ENCODE measurements around the gene HTR3D.
"Not testable (repeated sequence)": the region's sequence is repeated elsewhere in the genome, so short reads cannot be mapped to it uniquely, and the experiment has no call there.

HTR3D gene

GRCh38 chr3:184016169-184016570 lies 15.4 kb upstream of the HTR3D start:
- DNase-seq: no peak

DNA sequence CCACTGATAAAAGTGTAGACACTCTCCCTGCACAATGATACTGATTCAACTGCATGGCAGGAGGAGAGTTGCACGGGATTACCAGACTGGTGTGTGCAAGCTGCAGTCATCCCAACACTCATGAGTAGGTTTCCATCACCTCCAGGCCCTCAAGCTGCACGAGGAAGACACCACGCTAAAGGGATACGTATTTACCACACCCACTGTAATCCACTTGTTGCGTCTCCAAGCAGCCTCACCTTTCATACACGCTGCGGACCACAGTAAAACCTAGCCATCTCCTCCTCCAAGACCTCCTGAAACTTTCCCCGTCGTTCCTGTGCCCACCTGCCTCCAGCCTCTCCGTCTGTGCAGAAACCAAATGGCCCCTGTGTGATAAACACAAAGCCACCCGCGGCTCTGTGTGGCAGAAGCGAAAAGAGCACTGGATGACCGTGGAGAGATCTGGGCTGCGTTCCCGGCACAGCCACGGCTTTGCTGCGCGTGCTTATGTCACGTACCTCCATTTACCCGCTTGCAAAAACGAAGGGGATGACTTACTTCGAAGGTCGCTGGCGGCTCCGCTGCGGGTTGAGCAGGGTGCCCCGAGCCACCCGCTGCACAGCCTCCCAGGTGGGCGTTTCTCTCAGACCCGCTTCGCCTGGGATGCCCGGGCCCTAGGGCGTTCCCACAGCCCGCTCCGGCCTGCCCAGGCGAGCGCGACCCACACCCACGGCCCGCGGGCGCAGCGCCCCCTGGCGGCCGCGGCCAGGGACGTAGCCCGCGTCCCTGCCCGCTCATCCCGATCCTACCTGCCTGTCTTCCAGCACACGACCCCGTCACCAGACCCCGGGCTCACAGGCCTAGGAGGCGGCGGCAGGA lies 14.5 kb upstream of the HTR3D start:
- peak; percentile 52 to 55 for DNase-seq

DNA sequence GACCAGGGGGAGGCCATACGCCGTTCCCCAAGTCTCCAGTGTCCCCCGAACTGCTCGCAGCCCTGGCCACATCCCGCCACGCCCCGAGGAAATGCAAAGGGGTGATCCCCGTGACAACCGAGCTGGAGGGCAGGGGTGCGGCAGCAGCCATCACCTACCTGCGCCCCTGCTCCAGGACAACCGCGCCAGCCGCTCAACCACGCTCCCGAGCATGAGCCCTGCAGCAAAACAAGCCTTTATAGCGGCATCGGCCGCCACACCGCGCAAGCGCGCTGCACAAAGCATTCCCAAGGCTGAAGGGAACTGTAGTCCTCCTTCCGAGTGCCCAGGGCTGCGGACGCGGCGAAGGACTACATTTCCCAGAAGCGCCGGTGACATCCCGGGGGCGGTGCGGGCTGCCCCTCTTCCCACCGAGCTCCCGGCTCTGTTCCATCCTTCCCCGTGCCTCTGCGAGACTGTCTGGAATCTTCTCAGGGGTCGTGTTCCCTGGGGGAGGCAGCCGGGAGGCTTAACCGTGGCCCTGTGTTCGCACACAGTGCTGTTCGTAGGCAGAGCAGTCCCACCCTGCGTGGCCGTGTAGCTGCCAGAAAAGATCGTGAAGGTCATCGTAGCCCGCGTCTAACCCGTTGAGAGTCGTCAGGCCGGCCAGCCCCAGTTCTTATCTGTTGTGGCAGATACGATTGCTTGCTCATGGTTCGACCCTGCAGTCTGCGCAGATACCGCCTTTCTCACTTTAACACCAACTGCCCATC lies 13.7 kb upstream of the HTR3D start, which contains the start of gene ABCC5:
Gene ABCC5, minus strand, starts transcription at position 213 of the 752 bp plus-strand sequence. CDS start 3,492 bp downstream, outside the sequence.
- DNase-seq: peak; percentile 92 to 94

DNA sequence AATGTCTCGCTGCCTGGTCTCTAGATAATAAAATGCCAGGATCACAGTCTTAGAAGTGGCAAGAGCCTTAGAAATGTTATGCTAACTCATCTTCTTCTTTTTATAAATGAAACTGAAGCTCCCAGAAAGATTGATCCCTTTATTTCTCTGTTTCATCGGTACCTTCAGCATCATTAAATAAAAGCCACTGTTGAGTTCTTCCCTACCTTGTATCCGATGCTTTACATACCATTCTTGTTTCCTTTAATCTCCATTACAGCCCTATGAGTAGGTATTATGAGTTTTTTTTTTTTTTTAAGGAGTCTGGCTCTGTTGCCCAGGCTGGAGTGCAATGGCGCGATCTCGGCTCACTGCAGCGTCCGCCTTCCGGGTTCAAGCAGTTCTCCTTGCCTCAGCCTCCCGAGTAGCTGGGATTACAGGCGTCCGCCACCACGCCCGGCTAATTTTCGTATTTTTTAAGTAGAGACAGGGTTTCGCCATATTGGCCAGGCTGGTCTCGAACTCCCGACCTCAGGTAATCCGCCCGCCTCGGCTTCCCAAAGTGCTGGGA lies 13.0 kb upstream of the HTR3D start:
- DNase-seq: no peak

GRCh38 chr3:184022323-184022722 lies 9.2 kb upstream of the HTR3D start:
- DNase-seq: no peak

DNA sequence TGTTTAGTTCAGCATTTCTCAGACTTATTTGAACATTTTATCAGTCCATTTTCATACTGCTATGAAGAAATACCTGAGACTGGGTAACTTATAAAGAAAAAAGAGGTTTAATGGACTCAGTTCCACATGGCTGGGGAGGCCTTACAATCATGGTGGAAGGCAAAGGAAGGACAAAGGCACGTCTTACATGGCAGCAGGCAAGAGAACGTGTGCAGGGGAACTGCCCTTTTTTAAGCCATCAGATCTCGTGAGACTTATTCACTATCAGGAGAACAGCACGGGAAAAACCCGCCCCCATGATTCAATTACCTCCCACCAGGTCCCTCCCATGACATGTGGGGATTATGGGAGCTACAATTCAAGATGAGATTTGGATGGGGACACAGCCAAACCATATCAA lies 6.3 kb upstream of the HTR3D start:
- DNase-seq: not testable (repeated sequence)

DNA sequence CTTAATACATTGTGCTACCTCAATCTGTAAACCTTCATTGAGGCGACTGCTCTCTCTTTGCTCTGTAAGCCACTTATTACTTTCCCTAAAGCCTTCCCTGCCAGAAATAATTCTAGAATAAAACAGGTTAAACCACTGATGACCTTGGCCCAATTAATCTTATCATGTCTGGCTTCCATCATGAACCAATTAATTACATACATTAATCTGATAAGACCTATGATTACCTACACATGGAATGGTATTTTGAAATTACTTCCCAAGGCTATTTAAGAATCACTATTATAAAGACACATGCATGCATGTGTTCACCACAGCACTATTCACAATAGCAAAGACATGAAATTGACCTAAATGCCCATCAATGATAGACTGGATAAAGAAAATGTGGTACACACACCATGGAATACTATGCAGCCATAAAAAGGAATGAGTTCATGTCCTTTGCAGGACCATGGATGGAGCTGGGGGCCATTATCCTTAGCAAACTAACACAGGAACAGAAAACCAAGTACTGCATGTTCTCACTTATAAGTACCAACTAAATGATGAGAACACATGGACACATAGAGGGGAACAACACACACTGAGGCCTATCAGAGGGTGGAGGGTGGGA lies 3.2 kb upstream of the HTR3D start:
- not testable (repeated sequence) for DNase-seq

DNA sequence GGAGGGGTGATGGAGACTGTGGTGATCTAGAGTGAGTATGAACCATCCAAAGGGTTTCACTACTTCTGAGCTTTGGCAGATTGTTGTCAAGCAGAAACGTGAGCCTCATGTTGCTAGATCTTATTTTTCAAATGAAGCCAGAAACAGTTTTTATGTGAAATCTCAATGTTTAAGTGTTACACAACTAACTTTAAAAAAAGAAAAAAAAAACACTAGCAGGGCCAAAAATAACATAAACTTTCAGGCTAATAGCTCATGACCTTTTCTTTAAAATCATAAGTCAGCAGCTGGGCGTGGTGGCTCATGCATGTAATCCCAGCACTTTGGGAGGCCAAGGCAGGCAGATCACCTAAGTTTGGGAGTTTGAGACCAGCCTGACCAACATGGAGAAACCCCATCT lies 2.1 kb upstream of the HTR3D start:
- DNase-seq: no peak

GRCh38 chr3:184030536-184030935 lies 1.0 kb upstream of the HTR3D start:
- DNase-seq: no peak

DNA sequence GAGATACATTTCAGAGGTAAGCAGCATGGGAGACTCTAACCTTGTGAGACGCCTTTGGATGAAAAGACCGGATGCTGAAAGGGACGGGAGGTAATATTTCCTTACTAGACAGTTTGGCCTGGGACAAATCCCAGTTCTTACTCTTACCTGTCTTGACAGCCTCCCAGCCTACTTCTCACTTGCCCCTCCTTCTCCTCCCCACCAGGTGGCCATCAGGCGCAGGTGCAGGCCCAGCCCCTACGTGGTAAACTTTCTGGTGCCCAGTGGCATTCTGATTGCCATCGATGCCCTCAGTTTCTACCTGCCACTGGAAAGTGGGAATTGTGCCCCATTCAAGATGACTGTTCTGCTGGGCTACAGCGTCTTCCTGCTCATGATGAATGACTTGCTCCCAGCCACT lies 6.3 kb downstream of the HTR3D start:
- DNase-seq: no peak

DNA sequence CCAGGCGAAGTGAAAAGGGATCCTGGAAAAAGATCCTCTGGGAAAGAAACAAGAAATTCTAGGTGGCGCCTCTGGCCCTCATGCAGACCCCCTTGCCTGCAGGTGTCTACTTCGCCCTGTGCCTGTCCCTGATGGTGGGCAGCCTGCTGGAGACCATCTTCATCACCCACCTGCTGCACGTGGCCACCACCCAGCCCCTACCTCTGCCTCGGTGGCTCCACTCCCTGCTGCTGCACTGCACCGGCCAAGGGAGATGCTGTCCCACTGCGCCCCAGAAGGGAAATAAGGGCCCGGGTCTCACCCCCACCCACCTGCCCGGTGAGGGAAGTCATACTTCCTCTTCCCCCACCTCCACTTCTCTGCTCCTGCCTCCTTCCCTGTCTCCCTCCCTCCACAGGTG lies 6.8 kb downstream of the HTR3D start:
- not testable (repeated sequence) for DNase-seq

GRCh38 chr3:184039414-184039813 lies 7.9 kb downstream of the HTR3D start:
- no peak for DNase-seq

- DNase-seq: no peak
Observed at GRCh38 chr3:184040010-184040409, 8.5 kb downstream of the HTR3D start.

DNA sequence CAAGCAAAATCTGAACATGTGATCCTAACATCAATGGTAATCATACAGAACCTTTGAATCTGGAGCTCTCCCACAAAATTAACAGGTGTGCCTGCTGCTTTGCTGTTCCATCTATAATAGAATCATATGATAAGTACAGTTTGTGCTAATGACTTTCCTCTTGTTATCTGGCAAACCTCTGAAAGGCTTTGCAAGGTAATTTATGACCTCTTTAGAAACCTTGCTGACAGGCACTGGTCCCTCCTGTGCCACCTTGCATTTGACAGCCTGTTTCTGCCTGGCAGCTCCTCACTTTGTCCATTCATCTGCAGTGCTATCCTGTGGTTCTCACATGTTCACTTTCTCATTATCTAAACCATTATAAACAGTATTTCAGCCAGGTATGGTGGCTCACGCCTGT lies 11.1 kb downstream of the HTR3D start:
- no peak for DNase-seq

DNA sequence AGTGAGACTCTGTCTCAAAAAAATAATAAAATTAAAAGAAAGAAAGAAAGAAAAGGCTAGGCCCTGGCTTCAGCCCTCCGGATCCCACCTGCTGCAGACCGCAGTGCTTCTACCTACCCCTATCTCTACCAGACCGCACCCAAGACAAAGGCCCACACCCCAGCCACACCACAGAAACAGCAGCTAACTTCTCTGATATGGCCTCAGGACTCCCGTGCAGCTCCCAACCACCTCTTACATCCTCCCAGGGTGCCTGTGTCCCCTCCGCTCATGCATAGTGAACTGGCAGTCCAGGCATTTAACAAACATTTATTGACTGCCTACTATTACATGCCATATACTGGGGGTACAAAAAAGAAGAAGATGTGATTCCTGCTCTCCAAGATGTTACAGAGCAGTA lies 14.5 kb downstream of the HTR3D start:
- DNase-seq: no peak

DNA sequence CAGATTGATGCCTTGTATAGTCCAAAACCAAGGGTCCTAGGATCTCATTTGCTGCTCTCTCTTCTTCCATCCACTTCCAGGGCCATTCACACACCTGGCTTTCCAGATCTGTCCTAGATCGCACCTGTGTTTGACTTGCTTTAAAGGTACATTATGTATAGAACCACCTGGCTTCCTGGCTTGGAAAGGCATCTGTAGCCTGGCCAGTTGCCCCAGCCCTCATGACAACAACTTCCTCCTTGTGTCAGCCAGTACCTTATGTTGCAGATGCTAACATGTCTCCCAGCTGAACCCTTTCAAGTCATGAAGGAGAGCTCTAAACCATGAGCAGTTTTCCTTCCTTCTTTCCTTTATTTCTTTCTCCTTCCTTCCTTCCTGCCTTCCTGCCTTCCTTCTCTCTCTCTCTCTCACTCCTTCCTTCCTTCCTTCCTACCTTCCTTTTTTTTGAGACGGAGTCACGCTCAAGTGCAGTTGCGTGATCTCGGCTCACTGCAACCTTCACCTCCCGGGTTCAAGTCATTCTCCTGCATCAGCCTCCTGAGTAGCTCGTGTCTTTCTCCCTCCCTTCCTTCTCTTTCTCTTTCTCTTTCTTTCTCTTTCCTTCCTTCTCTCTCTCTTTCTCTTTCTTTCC lies 18.8 kb downstream of the HTR3D start:
- no peak for DNase-seq

- DNase-seq: no peak
Observed at GRCh38 chr3:184052767-184053166, 21.2 kb downstream of the HTR3D start, which contains the start of gene HTR3C. Gene HTR3C, plus strand, starts transcription at chr3:184053047. Its CDS starts 34 bp downstream, at chr3:184053081.

DNA sequence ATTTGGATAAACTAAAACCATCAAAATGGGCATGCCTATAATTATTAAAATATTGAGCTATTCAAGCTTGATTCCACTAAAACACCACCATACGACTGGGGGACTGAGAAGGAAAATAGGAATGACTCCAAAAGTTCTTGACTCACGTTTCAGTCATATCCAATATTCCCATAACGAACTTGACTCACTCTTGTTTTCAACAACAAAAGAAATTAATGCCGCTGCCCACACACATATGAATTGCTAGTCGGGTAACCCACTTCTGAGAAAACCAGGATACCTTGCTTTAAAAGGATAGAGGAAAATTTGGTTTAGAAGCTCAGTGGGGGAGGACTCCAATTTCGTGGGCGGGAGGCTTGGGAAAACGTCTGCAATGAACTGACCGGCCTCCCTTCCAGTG lies 26.5 kb downstream of the HTR3D start:
- DNase-seq: no peak

DNA sequence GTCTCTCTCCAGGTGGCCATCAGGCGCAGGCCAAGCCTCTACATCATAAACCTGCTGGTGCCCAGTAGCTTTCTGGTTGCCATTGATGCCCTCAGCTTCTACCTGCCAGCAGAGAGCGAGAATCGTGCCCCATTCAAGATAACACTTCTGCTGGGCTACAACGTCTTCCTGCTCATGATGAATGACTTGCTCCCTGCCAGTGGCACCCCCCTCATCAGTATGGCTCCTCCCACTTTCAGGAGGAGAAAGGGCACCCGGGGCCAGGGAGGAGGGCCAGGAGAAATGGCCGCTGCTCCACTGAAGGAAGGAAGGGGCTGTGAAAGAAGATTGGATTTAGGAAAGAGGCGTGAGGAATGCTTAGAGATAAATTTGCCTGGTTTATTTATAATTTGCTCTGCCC lies 27.9 kb downstream of the HTR3D start:
- no peak for DNase-seq

- no peak for DNase-seq
Observed at GRCh38 chr3:184062637-184063036, 31.1 kb downstream of the HTR3D start.

GRCh38 chr3:184066211-184066610 lies 34.7 kb downstream of the HTR3D start:
- no peak for DNase-seq

GRCh38 chr3:184067573-184068055 lies 36.1 kb downstream of the HTR3D start:
- no peak for DNase-seq

Measured in hippocampal formation (tissue), 2 donors.